Measurements from ENCODE around the gene RCSD1. TPM values are rescaled to one million over a fixed set of nuclear protein-coding genes. Genes with fewer than 3 reads are reported as not detected.

RCSD1 gene
- total and polyA plus RNA-seq, 2 donors from 2014 or later: 3.9 to 18.3 TPM

- Histone ChIP-seq H3K27me3 (ENCODE audit: control insufficient read depth, insufficient read depth, low read length) (no peaks in the 10 kb centered on the region), H3K4me3 (ENCODE audit: low read length in 3 of 3) (peak within 1 kb of the TSS; percentile 51 to 86 (median 70)), H3K9me3 (ENCODE audit: control insufficient read depth in 2 of 3, insufficient read depth in 1 of 3, low read length in 3 of 3) (no peaks in the 10 kb centered on the region), H3K27ac (ENCODE audit: low read depth in 2 of 2, low read length in 2 of 2) (peak within 1 kb of the TSS; percentile 84 to 86), H3K9ac (ENCODE audit: low read length in 3 of 3) (peak within 1 kb of the TSS; percentile 67 to 78 (median 68)), H3K36me3 (ENCODE audit: control insufficient read depth in 2 of 3, insufficient read depth in 3 of 3, low read length in 3 of 3) (no peaks in the 10 kb centered on the region), H3K4me1 (ENCODE audit: control insufficient read depth in 2 of 3, insufficient read depth in 2 of 3, low read depth in 1 of 3, low read length in 3 of 3) (peaks cover 0 to 7% (median 6%) of the 10 kb centered on the region in 3 donors)
- FAIRE-seq (no peak), DNase-seq (peak; percentile 97 to 98 (median 97))
- TF ChIP-seq CTCF (IDR thresholded peaks at IDR 0.05; ENCODE audit: borderline replicate concordance, extremely low read depth, insufficient read depth): no peak
- intact Hi-C loops (cut with DNase I): no loop called here
These were observed 91.7 kb downstream of the RCSD1 start, which contains the start of gene MPZL1 for GRCh38 chr1:167721617-167722151. TSS of gene MPZL1 (plus strand) at chr1:167721982. CDS start at chr1:167722152, 170 bp downstream.

- FAIRE-seq (no peak), DNase-seq (peak in 4 of 5 donors; percentile 76 to 85 (median 81))
- H3K27ac ChIP-seq (ENCODE audit: low read depth in 2 of 2, low read length in 2 of 2): peak overlapping the region; percentile 83 to 86
- H3K4me3 ChIP-seq (ENCODE audit: low read length in 3 of 3): peak overlapping the region; percentile 51 to 86 (median 70)
- TF ChIP-seq CTCF (IDR thresholded peaks at IDR 0.05; ENCODE audit: borderline replicate concordance, extremely low read depth, insufficient read depth): no peak
- peak overlapping the region; percentile 62 to 78 (median 68) for H3K9ac ChIP-seq (ENCODE audit: low read length in 3 of 3)
- H3K9me3 ChIP-seq (ENCODE audit: control insufficient read depth in 2 of 3, insufficient read depth in 1 of 3, low read length in 3 of 3): no peaks in the 10 kb centered on the region
- peaks cover 0 to 9% (median 7%) of the 10 kb centered on the region in 3 donors for H3K4me1 ChIP-seq (ENCODE audit: control insufficient read depth in 2 of 3, insufficient read depth in 2 of 3, low read depth in 1 of 3, low read length in 3 of 3)
- H3K36me3 ChIP-seq (ENCODE audit: control insufficient read depth in 2 of 3, insufficient read depth in 3 of 3, low read length in 3 of 3): no peaks in the 10 kb centered on the region
- intact Hi-C loops (cut with DNase I): no loop called here
- H3K27me3 ChIP-seq (ENCODE audit: control insufficient read depth, insufficient read depth, low read length): no peaks in the 10 kb centered on the region
These were observed 92.3 kb downstream of the RCSD1 start for GRCh38 chr1:167722152-167722869.

GRCh38 chr1:167722870-167723251, 92.8 kb downstream of the RCSD1 start:
- peak overlapping the region; percentile 62 to 78 (median 68) for H3K9ac ChIP-seq (ENCODE audit: low read length in 3 of 3)
- no peak for TF ChIP-seq CTCF (IDR thresholded peaks at IDR 0.05; ENCODE audit: borderline replicate concordance, extremely low read depth, insufficient read depth)
- H3K27ac ChIP-seq (ENCODE audit: low read depth in 2 of 2, low read length in 2 of 2): peak overlapping the region in 1 of 2 donors; percentile 1
- H3K9me3 ChIP-seq (ENCODE audit: control insufficient read depth in 2 of 3, insufficient read depth in 1 of 3, low read length in 3 of 3): no peaks in the 10 kb centered on the region
- H3K4me1 ChIP-seq (ENCODE audit: control insufficient read depth in 2 of 3, insufficient read depth in 2 of 3, low read depth in 1 of 3, low read length in 3 of 3): peaks cover 0 to 12% (median 7%) of the 10 kb centered on the region in 3 donors
- no peaks in the 10 kb centered on the region for H3K36me3 ChIP-seq (ENCODE audit: control insufficient read depth in 2 of 3, insufficient read depth in 3 of 3, low read length in 3 of 3)
- no peaks in the 10 kb centered on the region for H3K27me3 ChIP-seq (ENCODE audit: control insufficient read depth, insufficient read depth, low read length)
- peak in 1 of 5 donors; percentile 19 for DNase-seq
- intact Hi-C loops (cut with DNase I): no loop called here
- FAIRE-seq: no peak
- peak overlapping the region; percentile 51 to 86 (median 70) for H3K4me3 ChIP-seq (ENCODE audit: low read length in 3 of 3)

Measured in kidney (tissue), 14 donors.